Left kidney (tissue), 2 donors: ENCODE results near the gene ENTHD1. TPM values are rescaled to one million over a fixed set of nuclear protein-coding genes. Genes with fewer than 3 reads are reported as not detected.

Experiments used
- DNase-seq: peaks from one replicate; pipeline ENCODE4 v3.0.0-alpha.2; 2013
- polyA plus RNA-seq: library from polyadenylated mRNA; unstranded; fragments of 120-200 nt; gene quantifications from one replicate; pipeline ENCODE4 v1.2.1, GENCODE V29; 2013; ENCODE audit not compliant: insufficient read length

ENTHD1 gene
- polyA plus RNA-seq, 1 donor = not detected

DNA sequence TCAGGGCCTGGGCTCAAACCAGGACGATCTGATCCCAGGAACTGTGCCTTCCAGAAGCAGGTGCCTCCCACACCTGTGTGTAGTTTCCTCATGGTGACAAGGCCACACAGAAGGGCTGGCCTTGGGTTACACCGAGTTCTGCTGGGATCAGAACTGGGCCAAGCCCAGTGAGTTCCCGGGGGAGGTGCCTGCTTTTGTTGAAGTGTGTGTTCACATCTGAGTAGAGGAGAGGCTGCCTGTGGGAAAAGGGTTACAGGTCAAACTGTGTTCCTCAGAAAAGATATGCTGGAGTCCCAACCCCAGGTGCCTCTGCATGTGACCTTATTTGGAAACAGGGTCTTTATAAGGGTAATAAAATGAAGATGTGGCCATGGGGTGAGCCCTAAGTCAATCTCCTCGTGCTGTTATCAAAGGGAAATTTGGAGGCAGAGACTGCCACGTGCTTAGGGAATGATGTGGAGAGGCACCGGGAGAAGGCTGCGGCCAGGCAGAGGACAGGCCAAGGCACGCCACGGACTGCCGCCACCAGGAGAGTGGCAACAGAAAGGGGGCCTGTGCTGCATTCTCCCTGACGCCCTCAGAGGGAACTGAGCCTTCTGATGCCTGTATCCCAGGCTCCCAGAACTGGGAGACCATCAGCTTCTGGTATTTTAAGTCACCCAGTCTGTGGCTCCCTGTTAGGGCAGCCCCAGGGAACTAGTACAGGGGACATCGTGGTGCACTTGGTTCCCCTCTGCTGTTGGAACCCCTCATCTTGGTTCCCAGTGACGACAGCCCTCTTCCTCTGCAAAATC lies 164.2 kb downstream of the ENTHD1 start:
- no peak for DNase-seq

DNA sequence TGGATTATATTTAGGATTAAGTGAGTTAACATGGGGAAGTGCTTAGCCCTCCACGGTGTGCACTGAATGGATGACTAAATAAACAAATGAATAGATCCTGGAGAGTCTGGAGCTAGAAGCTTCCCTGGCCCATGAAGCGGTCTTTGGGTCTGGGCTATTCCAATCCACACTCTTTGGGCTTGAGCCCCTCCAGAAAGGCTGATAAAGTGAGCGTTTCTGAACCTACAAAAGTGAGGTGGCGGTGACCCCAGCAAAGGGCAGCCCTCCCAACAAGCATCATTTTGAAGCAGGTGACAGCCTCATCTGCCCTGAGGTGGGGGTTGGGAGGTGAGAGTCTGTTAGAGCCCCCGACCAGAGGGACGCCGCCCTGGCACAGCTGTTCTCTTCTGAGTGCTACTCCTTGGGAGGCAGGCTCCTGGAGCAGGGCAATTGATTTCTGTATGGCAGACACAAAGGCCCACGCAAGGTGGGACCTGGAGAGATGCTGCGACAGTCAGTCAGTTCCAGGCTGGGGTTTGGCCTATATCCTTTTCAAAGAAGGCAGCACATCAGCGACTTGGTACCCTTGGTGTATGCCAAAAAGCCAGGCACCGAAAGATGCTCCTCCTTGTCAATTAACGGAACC lies 165.2 kb downstream of the ENTHD1 start:
- DNase-seq = no peak

DNA sequence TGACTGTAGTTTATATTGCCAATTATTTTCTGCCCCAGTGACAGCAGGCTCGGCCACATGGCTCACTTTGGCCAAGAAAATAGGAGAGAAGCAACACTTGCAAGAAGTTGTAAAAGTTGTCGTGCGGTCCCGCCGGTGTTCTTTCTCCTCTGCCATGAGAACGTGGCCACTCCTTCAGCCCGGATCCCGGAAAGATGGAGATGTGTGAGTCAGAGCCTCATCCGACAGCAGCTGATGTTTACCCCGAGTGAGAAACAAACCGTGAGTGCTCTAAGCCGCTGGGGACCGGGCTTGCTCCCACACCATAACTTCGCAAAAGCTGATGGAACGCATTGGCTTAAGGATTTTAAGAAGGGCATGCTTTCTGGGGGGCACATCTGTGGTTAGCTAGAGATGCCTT lies 166.0 kb downstream of the ENTHD1 start:
- DNase-seq = no peak

DNA sequence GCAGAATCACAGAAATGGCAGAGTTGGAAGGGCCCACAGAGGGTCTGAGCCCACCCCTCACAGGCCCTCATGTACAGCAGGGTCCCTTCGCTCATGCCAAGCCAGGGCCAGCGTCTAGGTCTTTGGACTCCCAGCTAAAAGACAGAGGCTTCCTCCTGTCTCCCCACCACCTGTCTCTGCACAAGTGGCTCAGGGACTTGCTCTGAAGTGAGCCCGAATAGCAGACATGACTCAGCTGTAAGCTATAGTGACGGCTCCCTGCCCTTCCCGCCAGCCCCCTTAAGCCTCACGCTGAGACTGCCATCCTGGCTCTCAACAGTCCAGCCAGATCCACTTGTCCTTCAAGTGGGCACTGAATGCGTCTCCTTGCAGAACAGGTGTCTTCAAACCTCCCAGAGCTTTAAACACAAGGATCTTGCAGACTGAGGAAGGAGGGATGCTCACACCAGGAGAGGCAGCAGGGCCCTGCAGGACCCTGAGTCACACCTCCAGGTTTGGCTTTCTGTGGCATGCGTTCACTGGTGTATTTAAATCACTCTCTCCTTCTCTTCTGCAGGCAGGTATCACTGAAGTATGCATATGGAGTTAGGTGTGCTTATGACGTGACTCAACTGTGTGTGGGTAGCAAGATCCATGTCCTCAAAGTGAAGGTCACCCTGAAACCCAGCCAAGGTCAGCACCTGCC lies 168.1 kb downstream of the ENTHD1 start:
- no peak for DNase-seq

DNA sequence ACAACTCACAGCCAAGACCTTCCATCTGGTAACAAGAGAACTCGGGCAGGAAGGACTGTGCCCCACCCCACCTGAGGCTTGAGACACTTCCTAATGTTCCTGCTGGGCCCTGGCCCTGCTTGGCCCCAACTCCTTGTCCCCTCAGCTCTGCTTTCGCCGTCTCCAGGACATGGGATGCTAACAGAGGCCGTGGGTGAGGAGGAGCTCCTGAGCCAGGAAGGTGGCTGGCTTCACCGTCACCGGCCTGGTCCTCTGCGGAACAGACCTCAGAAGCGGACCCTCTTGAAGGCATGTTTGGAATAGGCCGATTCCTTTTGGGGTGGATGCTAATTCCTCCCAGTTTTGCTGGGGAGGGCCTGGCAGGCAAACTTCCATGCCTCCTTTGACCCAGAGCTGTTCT lies 168.7 kb downstream of the ENTHD1 start:
- no peak for DNase-seq

DNA sequence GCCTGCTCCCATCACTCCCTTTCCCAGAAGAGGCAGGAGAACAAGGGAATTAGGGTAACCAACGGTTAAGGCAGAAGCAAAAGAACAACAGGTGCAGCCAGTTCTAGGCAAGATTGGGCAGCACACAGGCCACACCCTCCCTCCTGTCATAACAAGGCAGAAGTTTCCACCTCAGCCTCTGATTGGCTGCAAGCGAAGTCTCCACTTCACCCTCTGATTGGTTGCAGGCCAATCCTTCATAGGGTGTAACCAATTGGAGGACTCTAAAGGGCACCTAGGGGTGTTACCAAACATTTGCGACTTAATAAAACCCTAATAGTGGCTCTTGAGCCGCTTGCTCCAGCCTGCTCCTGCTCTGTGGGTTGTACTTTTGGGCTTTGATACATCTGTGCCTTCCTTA lies 169.2 kb downstream of the ENTHD1 start:
- no peak for DNase-seq

DNA sequence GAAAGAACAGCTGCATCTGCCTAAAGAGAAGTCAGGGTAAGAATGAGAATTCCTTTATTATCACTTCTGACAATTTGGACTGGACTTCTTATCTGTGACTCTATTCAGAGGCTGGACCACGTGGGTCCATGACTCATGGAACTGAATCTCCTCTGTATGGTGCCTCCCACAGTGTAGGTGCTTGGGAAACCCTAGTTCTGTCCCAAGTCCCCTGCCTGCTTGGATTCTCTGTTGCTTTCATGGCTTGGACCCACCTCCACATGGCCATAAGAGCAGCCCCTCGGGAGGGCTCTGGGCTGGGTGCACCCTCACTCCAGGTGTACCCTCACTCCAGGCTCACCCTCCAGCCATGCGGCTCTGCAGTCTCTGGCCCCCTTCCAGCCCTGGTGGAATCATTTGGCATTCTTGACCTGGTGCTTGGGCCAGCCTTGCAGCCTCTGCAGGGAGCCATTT lies 169.6 kb downstream of the ENTHD1 start:
- DNase-seq = no peak

DNA sequence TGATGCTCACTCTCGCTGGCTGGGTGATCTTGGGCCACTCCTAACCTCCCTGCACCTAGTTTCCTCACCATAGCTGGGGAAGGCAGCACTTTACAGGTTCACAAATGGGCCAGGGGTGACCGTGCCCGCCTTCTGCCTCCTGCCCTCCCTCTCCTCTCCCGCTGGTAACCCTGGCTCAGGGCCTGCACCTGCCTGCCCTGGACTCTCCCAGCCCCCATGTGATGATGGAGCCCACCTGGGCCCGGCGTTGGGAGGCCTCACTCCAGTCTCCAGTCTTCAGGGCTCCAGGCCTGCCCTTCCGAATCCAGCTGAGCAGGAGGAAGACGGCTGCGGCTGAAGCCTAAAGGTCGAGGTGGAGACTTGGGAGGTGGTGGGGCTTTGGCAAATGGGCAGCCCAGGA lies 170.1 kb downstream of the ENTHD1 start:
- no peak for DNase-seq

DNA sequence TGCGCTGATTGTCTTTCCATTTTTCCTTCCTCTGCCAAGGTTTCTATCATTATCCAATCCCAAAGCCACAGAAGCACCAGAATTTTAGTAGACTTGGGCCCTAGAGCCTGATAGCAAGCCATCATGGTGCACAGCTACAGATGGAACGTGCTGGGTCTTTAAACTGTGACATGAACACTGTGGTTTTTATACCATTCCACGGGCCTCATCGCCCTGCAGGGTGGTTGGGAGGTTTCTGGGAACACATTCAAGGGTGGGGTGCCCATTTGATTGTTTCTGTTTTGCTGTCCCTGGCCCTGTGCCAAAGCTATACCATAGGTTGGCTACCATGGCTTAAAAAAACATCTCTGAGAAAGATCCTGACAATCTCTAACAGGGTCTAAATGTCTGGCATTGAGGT lies 171.1 kb downstream of the ENTHD1 start:
- no peak for DNase-seq

DNA sequence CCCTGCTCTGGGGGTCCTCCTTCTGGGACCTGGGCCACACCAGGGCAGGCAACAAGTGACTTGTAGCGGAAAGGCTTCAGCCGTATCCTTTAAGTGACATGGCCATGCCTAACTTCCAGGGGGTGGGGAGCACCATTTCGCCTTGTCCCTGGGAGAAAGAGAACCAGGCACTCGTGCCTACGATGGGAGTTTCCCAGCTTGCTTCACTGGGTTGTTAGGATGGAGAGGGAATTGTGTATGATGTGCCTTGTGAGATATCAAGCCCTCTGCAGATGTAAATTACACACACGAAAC lies 171.6 kb downstream of the ENTHD1 start:
- no peak for DNase-seq

DNA sequence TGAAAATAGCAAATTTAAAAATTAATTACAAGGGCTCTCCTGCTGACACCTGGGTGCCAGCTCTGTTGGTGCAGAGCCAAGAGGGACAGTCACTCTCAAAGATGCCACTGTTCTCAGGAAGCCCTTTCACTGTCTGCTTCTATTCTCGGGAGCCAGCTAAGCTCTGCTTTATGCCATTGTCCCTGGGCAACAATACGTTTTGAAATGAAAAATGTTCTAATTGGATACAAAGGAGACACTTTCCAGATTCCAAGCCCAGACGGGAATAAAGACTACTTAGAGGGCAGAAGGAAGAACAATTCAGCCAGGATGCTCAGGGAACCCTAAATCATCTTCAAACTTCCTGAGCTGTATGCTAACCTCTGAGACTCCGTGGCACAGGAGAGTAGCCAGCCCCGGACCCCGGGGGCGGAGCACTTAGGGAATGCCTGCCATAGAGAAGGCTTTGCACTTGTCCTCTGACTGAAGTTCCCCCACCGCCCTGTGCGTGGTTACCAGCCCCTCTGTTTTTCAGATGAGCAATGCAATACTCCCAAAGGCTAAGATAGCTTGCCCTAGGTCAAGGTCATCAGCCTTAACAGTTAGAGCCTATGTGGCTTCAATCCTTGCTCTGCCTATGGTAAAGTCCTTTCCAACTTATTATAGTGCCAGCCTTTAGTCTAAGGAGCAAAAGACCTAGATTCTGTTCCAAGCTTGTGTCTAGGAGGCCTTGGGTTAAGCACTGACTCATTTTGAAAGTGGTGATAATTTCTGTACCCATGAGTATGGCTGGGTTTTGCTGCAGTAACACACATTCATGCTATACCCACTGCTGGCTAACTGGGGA lies 172.1 kb downstream of the ENTHD1 start:
- DNase-seq = no peak

DNA sequence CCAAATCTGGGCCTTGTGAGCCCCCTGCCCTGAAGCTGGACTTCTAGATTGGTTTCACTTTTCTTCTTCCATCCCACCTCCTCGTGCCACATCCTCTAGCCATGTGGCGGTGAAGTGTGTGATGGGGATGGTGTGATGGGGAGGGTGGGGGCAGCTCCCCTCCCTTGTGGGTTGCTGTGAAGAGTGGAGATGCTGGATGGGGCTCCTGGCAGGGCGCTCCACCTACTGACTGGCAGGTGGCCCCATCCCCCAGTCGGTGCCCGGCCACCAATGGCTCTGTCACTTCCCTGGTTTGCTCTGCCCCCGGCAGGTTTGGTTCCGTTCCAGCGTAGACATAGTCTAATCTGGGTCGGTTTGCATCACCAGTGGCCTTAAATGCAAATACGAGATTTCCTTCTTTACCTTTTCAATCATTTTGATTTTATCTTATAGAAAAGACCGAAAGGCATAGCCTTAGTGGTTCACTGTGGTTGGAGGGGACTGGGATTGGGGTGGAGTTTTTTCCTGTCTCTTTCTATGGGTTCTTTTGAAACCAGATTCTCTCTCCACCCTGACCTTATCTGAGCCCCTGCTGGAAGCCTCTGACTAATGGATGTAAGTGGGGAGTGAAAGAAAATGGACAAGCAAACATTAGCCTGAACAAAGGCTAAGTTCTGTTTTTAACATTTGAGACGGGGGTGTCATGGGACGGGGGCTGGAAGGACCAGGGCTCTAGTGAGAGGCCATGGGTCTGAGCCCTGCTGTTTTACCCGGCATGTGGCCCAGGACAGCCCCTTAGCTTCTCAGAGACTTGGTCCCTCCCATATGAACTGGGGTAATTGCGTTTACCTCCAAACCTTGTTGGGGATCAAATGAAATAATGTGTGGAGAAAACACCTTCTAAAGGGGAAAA lies 173.8 kb downstream of the ENTHD1 start:
- no peak for DNase-seq

DNA sequence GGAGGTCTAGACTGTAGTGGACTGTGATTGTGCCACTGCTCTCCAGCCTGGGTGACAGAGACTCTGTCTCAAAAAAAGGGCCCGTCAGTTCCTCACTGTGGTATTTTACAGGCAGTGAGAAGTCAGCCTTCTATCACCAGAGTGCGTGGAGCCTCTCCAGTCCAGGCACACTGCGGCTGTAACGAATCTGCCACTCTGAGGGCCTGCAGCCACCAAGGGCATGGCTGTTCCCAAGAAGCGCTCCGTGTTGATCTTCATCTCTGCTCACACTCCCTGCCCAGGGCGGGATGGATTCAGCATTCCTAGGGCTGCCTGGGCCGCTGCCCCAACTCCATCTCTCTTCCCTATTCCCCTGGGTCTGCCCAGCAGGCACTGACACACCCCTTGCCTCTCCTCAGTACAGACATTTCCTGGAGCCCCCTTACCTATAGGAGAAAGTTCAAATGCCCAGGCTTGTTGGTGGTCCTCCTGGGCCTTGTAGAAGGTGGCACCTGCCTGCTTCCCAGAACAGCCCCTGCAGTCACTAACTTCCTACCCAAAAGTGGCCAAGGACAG lies 174.6 kb downstream of the ENTHD1 start:
- no peak for DNase-seq

DNA sequence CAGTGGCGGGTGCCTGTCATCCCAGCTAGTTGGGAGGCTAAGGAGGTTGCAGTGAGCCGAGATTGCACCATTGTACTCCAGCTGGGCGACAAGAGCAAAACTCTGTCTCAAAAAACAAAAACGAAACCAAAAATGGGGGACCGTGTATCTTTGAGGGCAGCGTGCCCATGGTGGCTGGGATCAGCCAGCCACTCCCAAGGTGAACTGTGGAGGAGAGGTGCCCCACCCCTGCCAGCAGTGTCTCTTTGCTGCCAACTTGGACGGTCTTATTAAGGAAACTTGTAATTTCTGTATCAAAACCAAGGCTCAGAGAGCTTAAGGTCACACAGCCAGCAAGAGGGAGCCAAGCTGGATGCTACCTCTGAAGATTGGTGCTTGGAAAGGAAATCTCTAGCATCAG lies 175.4 kb downstream of the ENTHD1 start:
- no peak for DNase-seq

DNA sequence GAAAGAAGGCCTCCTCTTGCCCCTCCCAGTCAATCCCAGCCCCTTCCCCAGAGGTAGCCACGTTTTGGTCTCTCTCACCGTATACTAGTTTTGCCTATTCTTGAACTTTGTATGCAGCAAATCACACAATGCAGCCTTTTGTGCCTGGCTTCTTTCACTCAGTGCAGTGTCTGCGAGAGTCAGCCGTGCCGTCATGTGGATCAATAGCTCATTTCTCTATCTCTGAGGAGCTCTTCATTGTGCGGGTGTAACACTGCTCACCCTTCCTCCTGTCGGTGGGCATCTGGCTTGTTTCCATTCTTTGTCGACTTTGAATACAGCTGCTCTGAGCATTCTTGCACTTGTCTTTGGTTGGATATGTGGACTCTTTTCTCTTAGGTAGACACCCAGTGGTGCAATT lies 176.5 kb downstream of the ENTHD1 start:
- no peak for DNase-seq

DNA sequence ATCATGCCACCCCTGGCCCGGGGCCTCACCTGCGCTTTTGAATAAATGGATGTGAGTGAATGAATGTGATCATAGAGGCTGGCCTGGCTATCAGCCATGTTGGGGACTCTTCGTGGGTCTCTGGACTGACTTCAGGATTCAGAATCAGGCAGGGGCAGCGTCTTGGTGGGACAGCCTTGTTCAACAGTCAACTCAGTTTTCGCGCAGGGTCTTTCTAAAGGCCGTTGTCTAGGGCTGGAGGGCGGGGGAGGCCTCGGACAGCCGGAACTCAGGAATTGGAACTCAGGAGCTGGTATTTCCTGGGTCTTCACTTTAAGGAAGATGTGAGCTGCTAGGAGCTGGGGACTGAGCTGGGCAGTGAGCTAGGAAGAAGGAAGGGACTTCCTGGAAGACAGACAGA lies 177.0 kb downstream of the ENTHD1 start:
- DNase-seq = no peak

DNA sequence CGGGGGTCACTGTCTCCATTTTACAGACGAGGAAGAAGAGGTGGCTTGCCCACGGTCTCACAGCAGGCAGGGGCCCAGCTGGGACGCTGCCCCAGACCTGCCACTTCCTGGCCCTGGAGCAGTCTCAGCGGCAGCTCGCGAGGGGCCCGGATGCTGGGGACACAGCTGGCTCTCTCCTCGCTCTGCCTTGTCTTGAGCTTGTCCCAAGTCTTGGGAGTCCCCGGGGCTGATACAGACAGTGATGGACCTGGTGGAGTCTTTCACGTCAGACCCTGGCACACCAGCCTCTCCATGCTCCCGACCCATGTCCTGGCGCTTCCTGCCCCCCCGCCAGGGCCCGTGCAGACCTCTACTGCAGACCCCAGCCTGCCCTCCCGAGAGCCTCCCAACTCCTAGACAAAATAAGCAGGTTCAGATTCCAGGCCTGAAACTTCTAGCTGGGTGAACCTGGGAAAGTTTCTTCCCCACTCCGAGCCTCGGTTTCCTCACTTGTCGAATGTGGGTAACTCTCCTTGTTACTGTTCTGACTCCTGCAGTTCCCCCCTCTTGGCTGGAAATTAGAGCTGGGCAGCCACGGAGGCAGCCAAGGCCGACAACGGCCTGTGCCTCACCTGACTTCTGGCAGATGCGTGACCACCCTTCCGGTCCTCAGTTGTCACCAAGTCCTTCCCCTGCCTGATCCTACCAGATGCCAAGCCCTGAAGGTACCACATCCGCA lies 177.6 kb downstream of the ENTHD1 start:
- DNase-seq = no peak

DNA sequence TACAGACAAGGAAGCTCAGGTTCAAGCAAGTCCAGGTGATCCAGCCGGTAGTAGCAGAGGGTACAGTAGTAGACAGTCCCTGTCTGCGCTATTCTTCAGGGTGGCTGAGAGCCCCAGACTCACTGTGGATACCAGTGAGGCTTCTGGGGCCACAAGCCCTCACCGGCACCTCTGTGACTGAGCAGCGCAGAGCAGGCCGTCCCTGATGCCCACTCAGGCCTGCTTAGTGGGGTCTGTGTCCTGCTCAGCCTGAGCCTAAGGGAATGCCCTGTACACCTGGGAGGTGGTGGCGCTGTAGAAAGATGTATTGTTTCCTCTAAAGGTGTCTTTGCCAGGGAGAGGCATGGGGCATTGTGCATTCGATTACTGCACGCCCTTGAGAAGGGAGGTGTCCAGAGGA lies 179.2 kb downstream of the ENTHD1 start:
- DNase-seq = no peak

DNA sequence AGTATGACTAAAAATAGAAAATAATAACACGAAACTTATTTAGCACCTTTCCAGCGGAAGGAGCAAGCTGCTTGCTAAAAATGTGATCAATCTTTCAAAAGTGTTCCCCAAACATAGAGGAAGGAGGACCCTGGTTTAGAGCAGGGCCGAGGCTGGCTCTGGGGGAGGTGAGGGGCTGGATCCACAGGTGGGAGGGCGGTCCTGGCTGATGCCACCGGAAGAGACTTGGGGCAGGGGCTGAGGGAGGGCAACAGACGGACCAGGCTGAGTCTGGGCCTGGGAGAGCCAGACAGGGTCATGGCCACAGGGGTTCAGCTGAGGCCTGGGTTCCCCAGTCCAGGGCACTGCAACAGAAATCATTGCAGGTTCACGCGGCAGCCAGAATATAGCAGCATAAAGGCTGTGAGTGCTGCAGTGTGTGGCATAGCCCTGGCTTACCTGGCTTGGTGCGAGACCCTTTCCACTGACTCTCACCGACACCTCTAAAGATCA lies 179.7 kb downstream of the ENTHD1 start:
- DNase-seq = no peak

DNA sequence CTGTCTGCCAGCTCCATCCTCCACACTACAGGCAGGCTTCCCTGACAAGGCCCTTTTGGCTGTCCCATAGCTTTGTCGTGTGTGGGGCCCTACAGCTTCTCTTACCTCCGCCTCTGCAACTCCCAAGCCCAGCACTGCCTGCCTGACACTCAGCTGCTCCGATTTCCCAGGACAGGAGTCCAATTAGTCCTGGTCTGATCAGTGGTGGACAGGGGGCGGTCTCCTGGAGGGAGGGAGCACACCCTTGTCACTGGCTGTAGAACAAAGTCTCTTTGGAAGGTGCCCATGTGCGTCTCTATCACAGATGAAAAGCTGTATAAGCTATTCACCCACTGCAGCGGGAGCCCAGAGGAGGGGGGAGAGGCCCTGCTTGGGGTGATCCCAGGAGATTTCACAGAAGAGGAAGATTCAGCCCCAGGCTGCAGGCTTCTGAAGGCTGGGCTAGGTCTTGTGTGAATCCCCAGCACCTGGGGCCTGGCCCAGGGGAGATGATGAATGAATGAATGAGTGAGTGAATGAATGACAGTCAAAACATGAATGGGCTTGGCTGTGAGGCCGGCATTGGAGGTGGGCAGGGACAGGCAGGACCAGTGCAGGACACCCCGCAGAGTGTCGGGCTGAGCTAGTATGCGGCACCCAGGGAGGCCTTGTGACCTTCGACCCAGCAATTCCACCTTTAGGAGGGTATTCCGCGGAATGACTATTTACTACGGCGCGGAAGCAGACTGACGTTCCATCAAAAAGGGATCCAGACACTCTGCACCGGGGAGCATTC lies 180.6 kb downstream of the ENTHD1 start:
- no peak for DNase-seq
